Prostate gland (tissue), 2 donors: ENCODE measurements around the gene KIR2DL1.

ENCODE experiments used
- CTCF ChIP-seq, 4 experiments: fragments of 200-600 bp in 2 of 4; fragments of 450-650 bp in 2 of 4; sonication (generic) in 2 of 4; IDR thresholded peaks; 1 replicate in 3 of 4; 2 replicates in 1 of 4; pipeline ENCODE4 v1.5.1; 2016 to 2019; ENCODE audit warnings: antibody characterized with exemption in 4 of 4, mild to moderate bottlenecking in 2 of 4, moderate library complexity in 2 of 4
- POLR2A ChIP-seq: fragments of 450-650 bp; IDR thresholded peaks from one replicate; pipeline ENCODE4 v1.6.1; 2016; ENCODE audit warnings: antibody characterized with exemption, mild to moderate bottlenecking
- POLR2AphosphoS5 ChIP-seq: sonication (generic); formaldehyde crosslinking; IDR thresholded peaks from one replicate; pipeline ENCODE4 v1.6.1; 2017; ENCODE audit warnings: antibody characterized with exemption

GRCh38 chr19:54739587-54740497 lies 29.8 kb upstream of the KIR2DL1 start:
- TF ChIP-seq CTCF (IDR thresholded peaks at IDR 0.05) (no peak), POLR2AphosphoS5 (no peak), POLR2A (no peak)
